Left colon (tissue), 2 donors: ENCODE measurements around the gene ARHGEF7. TPM values are rescaled to one million over a fixed set of nuclear protein-coding genes. Genes with fewer than 3 reads are reported as not detected.

Source experiments
- ATAC-seq: fragments of 200-7000 bp; cut with Tn5 transposase; one replicate; pipeline ENCODE4 v1.9.1; 2020; ENCODE audit warnings: mild to moderate bottlenecking, moderate library complexity
- DNase-seq, 2 donors: peaks; one replicate each; pipeline ENCODE4 v3.0.0-alpha.2; 2020
- intact Hi-C, 2 donors: fragments of 100-400 bp; cut with DNase I in 1 of 2; cut with micrococcal nuclease in 1 of 2; formaldehyde crosslinking; loops; one replicate each; pipeline versions ENCODE4 v1.11.2 to v1.14.0; 2022; cut with DNase I, micrococcal nuclease
- total RNA-seq, 2 donors: library from RNA; stranded (reverse); fragmentation: NEBNext Ultra II Directional; extraction: Animal tissue kit (Norgen Biotek cat#: 25700); gene quantifications; one replicate each; pipeline ENCODE4 v1.2.1, GENCODE V29; 2021
- donor health status: DM: no; HTN: no; CAD: no.
- donor health status: DM: yes; HTN: yes; CAD: no.

ARHGEF7 gene
- total RNA-seq, 2 donors from 2014 or later = 53.0 to 53.5 TPM

GRCh38 chr13:111228262-111229144 is 113.4 kb downstream of the ARHGEF7 start:
- intact Hi-C loops = loop anchor here in 1 of 2 donors (10.0 kb wide), 1 partner anchor 164 kb away; no protein-coding TSS in a partner anchor
- no peak for DNase-seq
- no peak for ATAC-seq

- intact Hi-C loops = no loop called here
- DNase-seq (no peak), ATAC-seq (no peak)
Observed at GRCh38 chr13:111230385-111230930, 115.3 kb downstream of the ARHGEF7 start.

- intact Hi-C loops = no loop called here
- no peak for DNase-seq
- peak; percentile 53 for ATAC-seq
Observed at GRCh38 chr13:111232191-111232590, 117.1 kb downstream of the ARHGEF7 start.

- ATAC-seq = no peak
- DNase-seq = no peak
- intact Hi-C loops = no loop called here
Observed at GRCh38 chr13:111233080-111233479, 118.0 kb downstream of the ARHGEF7 start.

GRCh38 chr13:111239764-111240670 is 124.9 kb downstream of the ARHGEF7 start:
- ATAC-seq (no peak), DNase-seq (no peak)
- intact Hi-C loops = no loop called here

GRCh38 chr13:111241006-111241755 is 126.1 kb downstream of the ARHGEF7 start:
- ATAC-seq (no peak), DNase-seq (no peak)
- intact Hi-C loops = no loop called here

GRCh38 chr13:111241862-111242261 is 126.8 kb downstream of the ARHGEF7 start:
- no peak for DNase-seq
- no peak for ATAC-seq
- intact Hi-C loops = no loop called here

GRCh38 chr13:111242585-111242984 is 127.5 kb downstream of the ARHGEF7 start:
- DNase-seq (no peak), ATAC-seq (no peak)
- intact Hi-C loops = no loop called here

GRCh38 chr13:111243981-111244380 is 128.9 kb downstream of the ARHGEF7 start:
- ATAC-seq = no peak
- intact Hi-C loops = no loop called here
- DNase-seq = no peak

- intact Hi-C loops = no loop called here
- ATAC-seq = no peak
Observed at GRCh38 chr13:111245576-111246384, 130.7 kb downstream of the ARHGEF7 start.

GRCh38 chr13:111247552-111247951 is 132.4 kb downstream of the ARHGEF7 start:
- DNase-seq (peak in 1 of 2 donors; percentile 23), ATAC-seq (peak; percentile 94)
- intact Hi-C loops = no loop called here

More at GRCh38 chr13:111245576-111246384, 130.7 kb downstream of the ARHGEF7 start:
- DNase-seq = no peak

GRCh38 chr13:111248822-111249221 is 133.7 kb downstream of the ARHGEF7 start:
- no peak for ATAC-seq
- no peak for DNase-seq
- intact Hi-C loops = no loop called here

- no peak for DNase-seq
- intact Hi-C loops = no loop called here
- no peak for ATAC-seq
Observed at GRCh38 chr13:111249637-111250360, 134.7 kb downstream of the ARHGEF7 start.

- ATAC-seq (no peak), DNase-seq (no peak)
- intact Hi-C loops = no loop called here
Observed at GRCh38 chr13:111251646-111252445, 136.7 kb downstream of the ARHGEF7 start.

- intact Hi-C loops = no loop called here
- no peak for DNase-seq
- ATAC-seq = no peak
Observed at GRCh38 chr13:111252446-111253364, 137.6 kb downstream of the ARHGEF7 start.
